Stimulated activated CD8-positive, alpha-beta memory T cell treated with anti-CD3 and anti-CD28 coated beads, Interleukin-15, amount 100 ng/mL, for 48 hours (primary cell): Measurements from ENCODE around the gene CYB5R2.

ENCODE experiments used
- DNase-seq, 2 donors: peaks; one replicate each; pipeline ENCODE4 v3.0.0-alpha.2; 2020; ENCODE audit warnings: low read depth in 2 of 2

The CYB5R2 gene

DNA sequence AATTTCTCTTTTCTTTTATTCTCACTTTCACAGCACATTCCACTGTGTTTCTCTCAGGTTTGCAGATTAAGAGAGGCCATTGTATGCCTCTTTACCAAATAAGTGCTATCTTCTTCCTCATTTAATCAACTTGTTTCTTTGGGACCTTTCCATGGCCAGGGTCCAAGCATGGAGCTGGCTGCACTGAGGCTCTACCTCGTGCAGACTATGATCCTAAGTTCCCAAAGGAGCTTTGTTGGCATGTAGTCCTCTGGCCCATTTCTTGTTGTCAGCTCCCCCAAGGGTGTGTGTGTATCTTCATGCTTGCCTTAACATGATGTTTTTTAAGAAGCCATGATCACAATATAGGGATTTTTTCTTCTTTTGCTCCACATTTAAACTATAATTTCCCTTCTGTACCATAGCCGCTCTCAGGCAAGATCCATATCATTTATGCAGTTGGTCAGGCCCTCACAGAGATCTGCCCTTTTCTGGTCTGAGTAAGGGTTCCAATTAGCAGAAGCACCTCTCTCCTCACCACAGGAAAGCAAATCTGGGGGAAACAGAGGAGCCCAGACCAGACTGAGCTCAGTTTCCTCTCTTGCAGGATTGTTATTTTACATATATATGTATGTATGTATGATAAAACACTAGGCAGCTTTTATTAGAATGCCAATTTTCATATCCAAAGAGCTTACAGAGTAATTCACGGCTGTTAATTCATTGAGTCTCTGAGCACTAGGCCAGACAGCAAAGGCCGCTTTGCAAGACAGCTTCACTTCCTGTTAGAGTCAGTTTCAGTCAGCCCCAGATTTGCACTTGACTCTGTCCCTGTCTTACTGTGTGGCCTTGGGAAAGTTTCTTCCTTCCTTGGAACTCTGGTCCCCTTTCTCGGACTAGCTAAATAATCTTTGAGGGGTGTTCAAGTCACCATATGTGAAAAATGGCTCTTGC lies 34.3 kb downstream of the CYB5R2 start:
- no peak for DNase-seq

DNA sequence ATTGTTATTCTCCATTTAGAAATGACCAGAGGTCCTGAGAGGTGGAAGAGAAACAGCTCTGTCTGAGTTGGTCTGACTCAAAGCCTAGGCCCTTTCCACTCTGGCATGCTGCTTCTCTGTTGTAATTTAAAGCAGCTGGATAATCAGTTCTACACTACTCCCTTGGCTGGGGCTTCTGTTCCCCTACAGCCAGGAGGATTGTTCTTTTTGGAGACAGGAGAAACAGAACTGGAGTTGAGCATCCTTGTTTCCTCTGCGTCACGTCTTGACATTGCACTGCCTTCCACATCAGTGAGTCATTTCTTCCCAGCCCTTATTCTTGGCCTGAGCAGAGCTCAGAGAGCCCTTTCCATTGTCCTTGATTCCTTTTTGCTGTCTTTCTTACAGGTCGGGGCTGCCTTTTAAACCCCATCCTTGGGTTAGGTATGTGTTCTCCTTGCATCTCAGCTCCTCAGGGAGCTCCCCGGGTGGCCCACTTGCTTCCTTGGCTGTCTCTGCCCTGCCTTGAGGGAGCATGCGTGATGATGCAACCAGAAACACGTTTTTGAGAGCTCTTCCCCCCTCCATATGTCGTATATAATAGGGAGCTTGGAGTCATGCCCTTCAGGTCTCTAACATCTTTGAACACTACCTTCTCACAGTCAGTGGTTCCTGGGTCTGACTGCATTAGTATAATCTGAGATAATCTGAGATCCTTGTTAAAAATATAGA lies 35.7 kb downstream of the CYB5R2 start:
- no peak for DNase-seq

DNA sequence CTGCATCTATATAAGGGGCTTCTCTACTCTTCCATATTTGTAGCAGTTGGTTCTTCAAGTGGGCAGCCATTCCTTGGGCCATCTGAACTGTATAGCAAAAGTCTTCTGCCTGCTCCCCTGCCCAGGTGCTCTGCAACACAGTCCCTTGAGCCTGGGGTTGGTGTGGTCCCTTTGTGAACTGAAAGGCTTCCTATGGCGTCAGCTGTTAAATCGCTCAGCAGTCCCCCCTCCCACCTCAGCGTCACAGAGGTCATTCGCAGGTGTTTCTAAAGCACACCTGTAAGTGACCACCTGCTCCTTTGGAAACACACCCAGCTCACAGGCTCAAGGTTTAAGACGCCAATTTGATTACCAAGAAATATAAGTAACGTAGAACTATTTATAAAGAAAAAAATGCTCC lies 37.0 kb downstream of the CYB5R2 start:
- no peak for DNase-seq

DNA sequence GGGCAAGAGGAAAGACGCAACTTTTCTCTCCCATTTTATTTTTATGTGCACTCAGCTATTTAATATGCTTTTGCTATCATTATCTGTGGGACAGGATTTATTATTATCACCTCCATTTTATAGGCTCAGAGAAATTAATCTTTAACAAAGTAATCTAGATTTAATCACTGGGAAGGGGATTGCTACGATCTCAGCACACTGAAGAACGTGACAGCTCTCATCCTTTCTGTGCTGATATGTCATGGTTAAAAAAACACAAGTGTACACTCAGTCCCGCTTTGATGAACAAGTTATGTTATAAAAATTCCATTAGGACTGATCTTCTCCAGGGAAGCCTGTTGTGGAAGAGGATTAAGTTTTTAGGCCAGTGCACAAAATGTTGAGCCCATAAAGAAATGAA lies 37.6 kb downstream of the CYB5R2 start:
- DNase-seq = no peak

DNA sequence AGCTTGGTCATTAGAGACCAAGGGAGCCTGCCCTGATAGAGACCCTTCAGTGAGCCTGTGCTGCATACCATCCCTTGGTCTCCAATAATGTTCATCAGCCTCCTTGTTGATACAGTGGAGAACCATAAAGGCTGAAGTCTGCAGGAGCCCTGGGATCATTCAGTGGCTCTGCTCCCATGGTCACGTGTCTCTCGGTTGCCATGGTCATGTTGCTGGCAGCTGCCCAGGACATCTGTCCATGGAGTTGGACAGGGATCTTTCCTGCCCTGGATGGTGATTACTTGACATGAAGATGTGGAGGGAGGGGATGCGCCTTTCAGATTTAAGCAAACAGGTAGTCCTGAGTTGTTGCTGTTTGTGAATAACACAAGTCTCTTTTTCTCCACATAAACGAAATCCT lies 38.2 kb downstream of the CYB5R2 start:
- no peak for DNase-seq

DNA sequence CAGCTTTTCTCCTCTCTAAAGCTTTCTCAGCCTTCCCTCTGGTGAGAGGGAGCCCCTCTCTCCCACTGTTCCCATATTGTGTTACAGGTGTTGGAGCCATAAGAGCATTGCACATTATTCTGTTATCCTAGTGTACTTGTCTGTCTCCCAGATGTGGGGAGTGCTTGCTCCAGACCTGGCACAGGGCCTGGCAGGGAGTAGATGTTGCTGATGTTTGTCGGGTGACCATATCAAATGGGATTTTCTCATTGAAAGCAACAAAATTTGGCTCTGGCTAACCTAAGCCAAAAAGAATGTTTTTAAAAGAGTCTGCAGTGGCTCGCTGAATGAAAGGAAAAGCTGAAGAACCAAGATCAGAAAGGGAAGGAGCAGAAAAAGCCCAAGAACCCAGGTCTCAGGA lies 41.1 kb downstream of the CYB5R2 start:
- DNase-seq = no peak

DNA sequence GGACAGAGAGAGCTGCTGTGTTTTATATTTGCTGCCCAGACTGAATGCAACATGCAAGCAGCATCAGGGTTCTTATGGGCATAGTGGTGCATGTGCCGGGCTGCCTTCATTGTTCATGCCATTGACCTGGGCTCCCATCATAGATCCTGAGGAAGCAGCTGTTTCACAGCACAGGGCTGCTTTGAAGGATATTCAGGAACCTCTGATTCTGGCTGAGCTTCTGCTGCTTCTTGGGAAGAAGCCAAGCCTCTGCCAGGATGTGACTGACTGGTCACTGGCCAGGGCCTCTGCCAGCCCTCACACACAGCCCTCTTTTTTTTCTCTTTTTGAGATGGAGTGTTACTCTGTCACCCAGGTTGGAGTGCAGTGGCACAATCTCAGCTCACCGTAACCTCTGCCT lies 43.3 kb downstream of the CYB5R2 start:
- no peak for DNase-seq

DNA sequence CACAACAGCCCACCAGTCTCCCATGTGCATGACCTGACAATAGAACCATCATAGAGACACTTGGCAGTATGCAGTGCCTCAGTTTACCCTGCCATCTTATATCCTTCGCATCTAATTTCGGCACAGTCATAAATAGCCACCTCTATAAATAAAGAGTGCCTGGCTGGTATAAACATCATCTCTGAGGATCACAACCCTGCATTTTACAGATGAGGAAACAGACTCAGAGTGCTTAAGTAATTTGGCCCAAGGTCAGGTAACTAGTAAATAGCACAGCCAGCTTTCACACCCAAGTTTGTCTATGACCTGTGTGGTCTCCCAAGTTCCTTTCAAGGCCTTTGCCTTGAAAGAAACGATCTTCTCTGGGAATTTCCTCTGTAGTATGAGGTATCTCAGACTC lies 44.6 kb downstream of the CYB5R2 start:
- no peak for DNase-seq

DNA sequence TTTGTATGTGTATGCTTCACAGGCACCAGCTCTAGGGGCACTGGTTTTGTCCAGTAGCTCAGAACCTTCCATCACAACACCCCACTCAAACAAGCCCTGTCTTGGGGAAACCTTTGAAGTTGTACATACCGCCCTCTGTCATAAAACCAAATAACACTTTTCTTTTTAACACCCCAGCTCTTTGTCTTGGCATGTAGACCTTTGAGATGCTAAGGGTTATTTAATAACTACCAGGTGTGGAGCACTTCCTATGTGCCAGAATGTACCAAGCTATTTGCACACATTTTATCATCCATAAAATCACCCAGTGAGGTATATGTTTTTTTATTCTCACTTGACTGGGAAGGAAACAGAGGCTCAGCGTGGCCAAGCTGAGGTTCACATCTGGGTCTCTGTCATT lies 50.6 kb downstream of the CYB5R2 start:
- no peak for DNase-seq

DNA sequence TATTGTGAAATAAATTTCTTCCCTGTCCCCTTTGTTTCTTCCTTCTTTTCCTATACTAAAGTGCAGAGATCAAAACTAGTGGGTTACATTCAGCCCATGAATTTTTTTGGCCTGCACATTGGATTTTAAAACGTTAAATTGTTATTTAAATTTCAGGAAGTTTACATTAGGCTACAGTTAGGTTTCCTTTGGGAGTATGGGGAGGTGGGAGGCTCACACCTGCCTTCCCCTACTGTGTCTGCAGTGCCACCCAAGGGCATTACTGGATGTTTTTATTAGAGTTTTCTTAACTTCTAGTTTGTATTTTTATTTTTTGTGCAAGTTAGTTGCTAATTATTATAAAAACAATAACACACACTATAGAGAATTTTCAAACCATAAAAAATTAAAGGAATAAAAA lies 51.7 kb downstream of the CYB5R2 start:
- DNase-seq = no peak

DNA sequence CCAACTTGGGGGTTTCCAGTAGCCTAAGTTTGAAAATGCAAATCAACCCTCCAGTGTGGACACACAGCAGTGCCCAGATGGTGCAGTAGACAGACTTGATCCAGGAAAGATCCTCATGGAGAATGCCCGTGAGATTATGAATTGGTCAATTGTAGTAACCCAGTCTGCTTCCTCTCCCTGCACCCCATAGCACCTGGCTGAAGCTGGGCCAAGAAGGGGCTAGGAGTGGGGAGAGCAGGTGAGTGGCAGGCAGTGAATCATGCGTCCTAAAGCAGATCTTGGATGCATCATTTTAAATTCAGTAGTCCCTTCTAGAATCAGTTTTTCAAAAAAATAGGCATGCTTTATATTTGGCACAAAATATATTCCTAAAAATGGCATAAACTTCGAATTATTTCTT lies 52.2 kb downstream of the CYB5R2 start:
- DNase-seq = no peak

DNA sequence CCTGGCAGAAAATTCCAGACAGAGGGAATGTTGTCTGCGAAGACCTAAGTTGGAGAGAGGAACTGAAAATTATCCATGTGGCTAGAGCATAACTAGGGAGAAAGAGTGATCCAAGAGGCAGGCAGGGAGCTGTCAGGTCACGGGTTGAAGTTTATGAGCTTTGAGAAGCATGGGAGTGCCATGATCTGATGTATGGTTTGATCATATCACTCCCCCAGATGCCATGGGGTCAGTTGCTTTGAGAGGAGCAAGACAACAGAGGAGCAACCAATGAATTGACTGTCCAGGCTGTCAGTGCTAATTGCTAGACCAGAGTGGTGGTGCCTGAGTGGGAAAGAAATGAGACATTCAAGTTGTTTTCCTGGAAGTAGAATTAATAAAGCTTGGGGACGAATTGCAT lies 54.0 kb downstream of the CYB5R2 start:
- no peak for DNase-seq

DNA sequence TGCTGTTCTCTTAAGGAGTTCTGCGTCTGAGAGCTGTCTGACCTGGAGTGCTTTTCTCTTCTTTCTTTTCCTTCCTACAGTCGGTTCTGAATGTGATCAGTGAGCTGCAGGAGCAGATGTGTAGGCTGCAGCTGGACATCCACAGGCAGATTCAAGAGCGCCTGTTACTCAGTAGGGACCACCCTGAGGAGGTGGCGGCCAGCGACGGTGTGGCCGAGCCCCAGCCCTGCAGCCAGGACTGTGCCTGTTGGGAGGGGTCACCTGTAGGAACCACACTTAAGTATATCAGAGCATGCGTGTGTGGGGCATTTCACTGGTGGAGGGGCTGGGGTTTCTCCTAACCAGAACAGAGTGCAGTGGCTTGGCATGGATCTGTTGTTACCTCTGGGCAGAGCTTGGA lies 56.3 kb downstream of the CYB5R2 start:
- DNase-seq = no peak
